ENCODE measurements around the gene VOPP1.

- TF ChIP-seq ZBTB33 (IDR thresholded peaks at IDR 0.05) = no peak
- no peak for TF ChIP-seq RB1 (IDR thresholded peaks at IDR 0.05; ENCODE audit: borderline replicate concordance)
- TF ChIP-seq CTCF (IDR thresholded peaks at IDR 0.05 in 2 of 3, conservative IDR thresholded peaks at IDR 0.05 in 1 of 3; ENCODE audit: control insufficient read depth in 2 of 3, extremely low read depth in 1 of 3, insufficient read depth in 1 of 3, low read depth in 3 of 3, low read length in 3 of 3) = no peak
- no peak for TF ChIP-seq LARP7 (IDR thresholded peaks at IDR 0.05)
- TF ChIP-seq JUND (IDR thresholded peaks at IDR 0.05; ENCODE audit: low read depth, low read length) = no peak
- TF ChIP-seq SREBF2 (IDR thresholded peaks at IDR 0.05; ENCODE audit: low read length) = no peak
- no peak for TF ChIP-seq POLR2AphosphoS5 (IDR thresholded peaks at IDR 0.05; ENCODE audit: low read length)
- TF ChIP-seq CBX3 (IDR thresholded peaks at IDR 0.05; ENCODE audit: borderline replicate concordance, low read depth) = no peak
- TF ChIP-seq PAX5 (IDR thresholded peaks at IDR 0.05; ENCODE audit: borderline replicate concordance, low read depth, low read length) = no peak
- TF ChIP-seq ZNF274 (IDR thresholded peaks at IDR 0.05; ENCODE audit: insufficient read depth, insufficient read length) = no peak
These were observed 16.3 kb downstream of the VOPP1 start for GRCh38 chr7:55556031-55556430.
